T-helper 2 cell treated with Interferon-gamma antibody and Interleukin-4, amounts not matched to agents 5 μg/mL and 100 μg/mL, for 36 hours (primary cell): Measurements from ENCODE around the gene STS.
A peak's percentile ranks its signal among the peaks of the same experiment; 100 is the strongest.

Experiments used
- DNase-seq: peaks from one replicate; pipeline ENCODE4 v3.0.0; 2021; ENCODE audit warnings: low spot score
- H3K27ac Mint-ChIP-seq: one replicate; pipeline ENCODE4 v1.8.0; 2021; ENCODE audit warnings: mild to moderate bottlenecking, mixed read lengths
- H3K27me3 Mint-ChIP-seq: one replicate; pipeline ENCODE4 v1.8.0; 2021; ENCODE audit warnings: low read depth, mixed read lengths
- H3K36me3 Mint-ChIP-seq: one replicate; pipeline ENCODE4 v1.8.0; 2021; ENCODE audit warnings: low read depth, mixed read lengths
- H3K4me1 Mint-ChIP-seq: one replicate; pipeline ENCODE4 v1.8.0; 2021; ENCODE audit warnings: low read depth, mixed read lengths
- H3K4me3 Mint-ChIP-seq: one replicate; pipeline ENCODE4 v1.8.0; 2022; ENCODE audit warnings: mild to moderate bottlenecking, moderate library complexity, mixed read lengths
- H3K9me3 Mint-ChIP-seq: one replicate; pipeline ENCODE4 v1.8.0; 2021; ENCODE audit warnings: mixed read lengths

STS gene

GRCh38 chrX:7147413-7147977, at the start of gene STS:
Gene STS (plus strand): TSS chrX:7147712. CDS start chrX:7253200, 105,488 bp downstream.
- H3K27me3 Mint-ChIP-seq, result no peaks in the 10 kb centered on the region
- H3K4me1 Mint-ChIP-seq, result peaks cover 20% of the 10 kb centered on the region
- peak within 1 kb of the TSS; percentile 83 for H3K4me3 Mint-ChIP-seq
- no peaks in the 10 kb centered on the region for H3K9me3 Mint-ChIP-seq
- DNase-seq, result peak; percentile 16
- H3K36me3 Mint-ChIP-seq, result no peaks in the 10 kb centered on the region
- peak within 1 kb of the TSS; percentile 86 for H3K27ac Mint-ChIP-seq

- no peak for DNase-seq
- no peak overlapping the region for H3K4me3 Mint-ChIP-seq
- peaks cover 7% of the 10 kb centered on the region for H3K9me3 Mint-ChIP-seq
- peaks cover 2% of the 10 kb centered on the region for H3K4me1 Mint-ChIP-seq
- H3K36me3 Mint-ChIP-seq, result peaks cover 34% of the 10 kb centered on the region
- H3K27ac Mint-ChIP-seq, result no peak overlapping the region
- no peaks in the 10 kb centered on the region for H3K27me3 Mint-ChIP-seq
Observed at GRCh38 chrX:7100022-7100421, 47.5 kb upstream of the STS start.

DNA sequence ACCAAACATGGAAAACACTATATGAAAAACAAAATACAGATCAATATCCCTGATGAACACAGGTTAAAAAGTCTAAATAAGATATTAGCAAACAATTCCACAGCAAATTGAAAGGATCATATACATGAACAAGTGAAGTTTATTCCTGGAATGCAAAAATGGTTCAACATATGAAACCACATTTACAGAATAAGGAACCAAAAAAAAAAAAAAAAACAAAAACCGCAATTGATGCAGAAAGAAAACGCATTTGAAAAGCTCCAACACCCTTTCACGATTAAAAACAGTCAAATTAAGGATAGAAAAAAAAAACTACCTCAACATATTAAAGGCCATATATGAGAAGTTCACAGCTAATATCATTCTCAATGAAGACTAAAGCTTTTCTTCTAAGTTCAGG, 45.4 kb upstream of the STS start:
- H3K4me1 Mint-ChIP-seq, result peaks cover 2% of the 10 kb centered on the region
- no peak overlapping the region for H3K4me3 Mint-ChIP-seq
- no peak overlapping the region for H3K27ac Mint-ChIP-seq
- peaks cover 7% of the 10 kb centered on the region for H3K9me3 Mint-ChIP-seq
- no peak for DNase-seq
- H3K36me3 Mint-ChIP-seq, result peaks cover 36% of the 10 kb centered on the region
- no peaks in the 10 kb centered on the region for H3K27me3 Mint-ChIP-seq

- H3K9me3 Mint-ChIP-seq, result peaks cover 7% of the 10 kb centered on the region
- H3K27ac Mint-ChIP-seq, result no peak overlapping the region
- DNase-seq, result no peak
- H3K36me3 Mint-ChIP-seq, result peaks cover 33% of the 10 kb centered on the region
- peaks cover 22% of the 10 kb centered on the region for H3K4me1 Mint-ChIP-seq
- H3K4me3 Mint-ChIP-seq, result no peak overlapping the region
- no peaks in the 10 kb centered on the region for H3K27me3 Mint-ChIP-seq
Observed at GRCh38 chrX:7106649-7107048, 40.9 kb upstream of the STS start.

DNA sequence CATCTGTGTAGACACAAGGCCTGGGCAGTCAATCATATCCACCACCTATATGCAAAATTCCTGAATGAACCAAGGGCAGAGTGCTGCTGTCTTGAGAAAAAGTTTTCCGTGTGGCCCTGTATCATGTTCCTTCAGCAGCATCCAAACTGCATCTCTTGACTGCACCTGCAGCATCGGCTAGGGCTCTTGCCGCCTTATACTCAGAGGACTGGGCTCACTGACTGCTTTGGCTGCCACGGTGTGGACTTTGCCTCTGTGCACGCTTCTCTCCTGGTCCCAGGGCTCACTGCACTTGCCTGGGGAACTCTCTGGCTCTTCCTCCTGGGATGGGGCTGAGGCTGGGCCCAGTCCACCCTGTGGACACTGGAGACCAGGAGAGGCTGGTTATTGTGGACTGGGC, 39.5 kb upstream of the STS start:
- Mint-ChIP-seq H3K9me3 (peaks cover 4% of the 10 kb centered on the region), H3K27ac (no peak overlapping the region), H3K4me1 (peaks cover 22% of the 10 kb centered on the region), H3K27me3 (no peaks in the 10 kb centered on the region), H3K4me3 (no peak overlapping the region), H3K36me3 (peaks cover 22% of the 10 kb centered on the region)
- no peak for DNase-seq

GRCh38 chrX:7109049-7109531, 38.4 kb upstream of the STS start:
- H3K36me3 Mint-ChIP-seq, result peaks cover 16% of the 10 kb centered on the region
- H3K4me1 Mint-ChIP-seq, result peaks cover 22% of the 10 kb centered on the region
- no peaks in the 10 kb centered on the region for H3K27me3 Mint-ChIP-seq
- H3K27ac Mint-ChIP-seq, result peak overlapping the region; percentile 84
- no peak for DNase-seq
- H3K4me3 Mint-ChIP-seq, result peak overlapping the region; percentile 78
- no peaks in the 10 kb centered on the region for H3K9me3 Mint-ChIP-seq

DNA sequence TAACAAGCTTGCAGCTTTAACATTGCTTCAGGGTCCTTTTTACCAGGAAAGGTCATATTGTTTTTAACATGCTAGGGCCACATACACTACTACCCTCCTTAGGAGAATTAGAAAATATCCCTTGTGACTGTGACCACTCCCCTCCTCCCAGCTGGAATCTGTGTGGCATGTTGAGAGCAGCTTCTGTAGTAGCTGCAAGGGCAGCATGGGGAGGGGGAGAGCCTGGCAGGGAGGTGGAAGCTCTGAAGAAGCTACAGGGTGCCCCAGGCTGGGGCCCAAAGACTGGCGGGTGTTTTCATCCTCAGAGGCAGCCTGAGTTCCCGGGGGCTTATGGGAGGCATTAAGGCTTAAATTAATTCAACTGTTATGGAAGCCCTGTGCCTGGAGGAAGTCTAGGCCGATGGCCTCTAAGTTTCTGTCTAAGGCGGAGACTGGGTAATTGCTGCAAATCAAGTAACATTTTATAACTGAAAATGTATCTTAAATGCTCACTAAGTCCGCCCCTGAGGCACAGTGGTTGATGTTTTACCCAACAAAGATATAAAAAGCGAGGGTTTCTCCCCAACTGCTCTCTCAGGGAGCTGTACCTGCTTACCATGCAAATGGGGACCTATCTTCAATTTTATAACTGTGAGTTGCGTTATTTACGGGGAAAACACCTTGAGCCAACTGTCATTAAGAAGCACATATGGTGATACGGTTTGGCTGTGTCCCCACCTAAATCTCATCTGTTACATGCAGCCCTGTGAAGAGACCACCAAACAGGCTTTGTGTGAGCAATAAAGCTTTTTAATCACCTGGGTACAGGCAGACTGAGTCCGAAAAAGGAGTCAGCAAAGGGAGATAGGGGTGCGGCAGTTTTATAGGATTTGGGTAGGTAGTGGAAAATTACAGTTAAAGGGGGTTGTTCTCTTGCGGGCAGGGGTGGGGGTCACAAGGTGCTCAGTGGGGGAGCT, 37.4 kb upstream of the STS start:
- peak overlapping the region; percentile 85 for H3K27ac Mint-ChIP-seq
- H3K27me3 Mint-ChIP-seq, result no peaks in the 10 kb centered on the region
- DNase-seq, result no peak
- peak overlapping the region; percentile 63 for H3K4me3 Mint-ChIP-seq
- H3K4me1 Mint-ChIP-seq, result peaks cover 22% of the 10 kb centered on the region
- H3K36me3 Mint-ChIP-seq, result peaks cover 12% of the 10 kb centered on the region
- no peaks in the 10 kb centered on the region for H3K9me3 Mint-ChIP-seq

GRCh38 chrX:7110821-7111276, 36.7 kb upstream of the STS start:
- Mint-ChIP-seq H3K27me3 (no peaks in the 10 kb centered on the region), H3K4me3 (peak overlapping the region; percentile 63), H3K9me3 (no peaks in the 10 kb centered on the region), H3K27ac (peak overlapping the region; percentile 85), H3K4me1 (peaks cover 22% of the 10 kb centered on the region), H3K36me3 (peaks cover 12% of the 10 kb centered on the region)
- no peak for DNase-seq

GRCh38 chrX:7111518-7111917, 36.0 kb upstream of the STS start:
- Mint-ChIP-seq H3K4me1 (peaks cover 22% of the 10 kb centered on the region), H3K27me3 (no peaks in the 10 kb centered on the region)

GRCh38 chrX:7112071-7112470, 35.4 kb upstream of the STS start:
- Mint-ChIP-seq H3K36me3 (peaks cover 12% of the 10 kb centered on the region), H3K9me3 (no peaks in the 10 kb centered on the region), H3K27ac (no peak overlapping the region), H3K27me3 (no peaks in the 10 kb centered on the region), H3K4me1 (peaks cover 23% of the 10 kb centered on the region), H3K4me3 (no peak overlapping the region)
- no peak for DNase-seq

More at GRCh38 chrX:7111518-7111917, 36.0 kb upstream of the STS start:
- Mint-ChIP-seq H3K9me3 (no peaks in the 10 kb centered on the region), H3K36me3 (peaks cover 12% of the 10 kb centered on the region), H3K27ac (no peak overlapping the region), H3K4me3 (no peak overlapping the region)
- DNase-seq, result no peak

DNA sequence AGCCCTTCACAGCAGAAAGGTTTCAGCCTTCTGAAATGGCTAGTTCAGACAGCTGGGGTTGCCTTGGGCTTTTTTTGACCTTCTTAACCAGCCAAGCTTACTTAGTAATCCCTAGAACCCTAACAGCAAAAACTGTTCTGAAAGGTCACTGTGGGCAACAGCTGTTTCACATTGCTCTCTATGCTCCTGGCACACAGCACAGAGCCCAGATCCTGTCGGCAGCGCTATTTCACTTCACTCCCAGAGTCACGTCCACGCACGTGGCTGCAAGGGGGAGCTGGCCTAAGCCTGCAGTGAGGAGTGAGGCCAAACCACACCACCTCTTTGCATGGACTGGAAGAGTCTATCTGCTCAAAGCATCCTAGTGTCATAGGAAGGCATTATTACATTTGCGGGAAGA, 32.0 kb upstream of the STS start:
- Mint-ChIP-seq H3K4me3 (no peak overlapping the region), H3K36me3 (peaks cover 11% of the 10 kb centered on the region), H3K27ac (no peak overlapping the region), H3K4me1 (peaks cover 18% of the 10 kb centered on the region), H3K9me3 (no peaks in the 10 kb centered on the region), H3K27me3 (no peaks in the 10 kb centered on the region)
- DNase-seq, result no peak

DNA sequence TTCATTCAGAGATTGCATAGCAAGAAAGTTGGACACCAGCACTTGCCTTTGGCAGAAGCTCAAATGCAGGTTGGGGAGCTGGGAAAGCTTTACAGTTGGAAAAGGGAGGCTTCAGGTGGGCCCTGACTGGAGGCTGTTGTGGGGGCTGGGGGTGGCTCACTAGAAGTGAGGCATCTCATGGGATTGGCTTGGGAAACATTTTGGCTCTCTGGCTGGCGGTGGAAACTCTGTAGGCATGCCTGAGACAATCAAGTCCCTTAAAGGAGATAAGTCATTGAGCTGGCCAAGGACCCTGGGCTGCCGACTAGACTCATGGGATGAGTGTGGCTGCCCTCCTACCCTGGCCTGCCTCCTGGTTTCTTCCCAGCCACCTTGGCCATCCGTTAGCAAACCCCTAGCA, 31.4 kb upstream of the STS start:
- Mint-ChIP-seq H3K27ac (no peak overlapping the region), H3K36me3 (peaks cover 10% of the 10 kb centered on the region), H3K4me1 (peaks cover 15% of the 10 kb centered on the region), H3K9me3 (no peaks in the 10 kb centered on the region), H3K4me3 (no peak overlapping the region), H3K27me3 (no peaks in the 10 kb centered on the region)
- no peak for DNase-seq

- no peaks in the 10 kb centered on the region for H3K27me3 Mint-ChIP-seq
- no peaks in the 10 kb centered on the region for H3K9me3 Mint-ChIP-seq
- DNase-seq, result no peak
- H3K4me1 Mint-ChIP-seq, result peaks cover 15% of the 10 kb centered on the region
- H3K4me3 Mint-ChIP-seq, result no peak overlapping the region
- no peak overlapping the region for H3K27ac Mint-ChIP-seq
- peaks cover 10% of the 10 kb centered on the region for H3K36me3 Mint-ChIP-seq
Observed at GRCh38 chrX:7117587-7117986, 29.9 kb upstream of the STS start.
